Mesothelial cell of epicardium (in vitro differentiated cells): ENCODE results near the gene DGLUCY. TPM values are rescaled to one million over a fixed set of nuclear protein-coding genes. Genes with fewer than 3 reads are reported as not detected.

Experiments used
- DNase-seq, 2 experiments: peaks; one replicate each; pipeline ENCODE4 v3.0.0; 2021; ENCODE audit warnings: low spot score in 2 of 2; ENCODE audit not compliant: unreplicated experiment in 2 of 2
- H3K27ac Mint-ChIP-seq: 2 replicates; pipeline ENCODE4 v1.8.0; 2021; ENCODE audit warnings: mixed read lengths
- H3K27me3 Mint-ChIP-seq: 2 replicates; pipeline ENCODE4 v1.8.0; 2021; ENCODE audit warnings: low read depth, mixed read lengths
- H3K36me3 Mint-ChIP-seq: 2 replicates; pipeline ENCODE4 v1.8.0; 2021; ENCODE audit warnings: mixed read lengths
- H3K4me1 Mint-ChIP-seq: 2 replicates; pipeline ENCODE4 v1.8.0; 2021; ENCODE audit warnings: mixed read lengths
- H3K4me3 Mint-ChIP-seq: 2 replicates; pipeline ENCODE4 v1.8.0; 2021; ENCODE audit warnings: mild to moderate bottlenecking, moderate library complexity, mixed read lengths
- H3K9me3 Mint-ChIP-seq: 2 replicates; pipeline ENCODE4 v1.8.0; 2021; ENCODE audit warnings: mixed read lengths
- total RNA-seq: library from RNA; stranded (reverse); gene quantifications from 3 replicates; pipeline ENCODE4 v1.2.1, GENCODE V29; 2021
- TF ChIP-seq, protein P1 (sequence below): fragments of 200-600 bp; sonication (generic); IDR thresholded peaks from one replicate; pipeline ENCODE4 v1.5.0; 2021; ENCODE audit warnings: antibody characterized with exemption; ENCODE audit not compliant: unreplicated experiment

The DGLUCY gene
- total RNA-seq, 1 donor from 2014 or later = 64.1 TPM

GRCh38 chr14:91232603-91233002 is 118.7 kb downstream of the DGLUCY start:
- DNase-seq = no peak
- H3K36me3 Mint-ChIP-seq = peaks cover 29% of the 10 kb centered on the region
- H3K9me3 Mint-ChIP-seq = peaks cover 17% of the 10 kb centered on the region
- H3K4me3 Mint-ChIP-seq = no peak overlapping the region
- H3K27ac Mint-ChIP-seq = no peak overlapping the region
- TF ChIP-seq, protein P1, sequence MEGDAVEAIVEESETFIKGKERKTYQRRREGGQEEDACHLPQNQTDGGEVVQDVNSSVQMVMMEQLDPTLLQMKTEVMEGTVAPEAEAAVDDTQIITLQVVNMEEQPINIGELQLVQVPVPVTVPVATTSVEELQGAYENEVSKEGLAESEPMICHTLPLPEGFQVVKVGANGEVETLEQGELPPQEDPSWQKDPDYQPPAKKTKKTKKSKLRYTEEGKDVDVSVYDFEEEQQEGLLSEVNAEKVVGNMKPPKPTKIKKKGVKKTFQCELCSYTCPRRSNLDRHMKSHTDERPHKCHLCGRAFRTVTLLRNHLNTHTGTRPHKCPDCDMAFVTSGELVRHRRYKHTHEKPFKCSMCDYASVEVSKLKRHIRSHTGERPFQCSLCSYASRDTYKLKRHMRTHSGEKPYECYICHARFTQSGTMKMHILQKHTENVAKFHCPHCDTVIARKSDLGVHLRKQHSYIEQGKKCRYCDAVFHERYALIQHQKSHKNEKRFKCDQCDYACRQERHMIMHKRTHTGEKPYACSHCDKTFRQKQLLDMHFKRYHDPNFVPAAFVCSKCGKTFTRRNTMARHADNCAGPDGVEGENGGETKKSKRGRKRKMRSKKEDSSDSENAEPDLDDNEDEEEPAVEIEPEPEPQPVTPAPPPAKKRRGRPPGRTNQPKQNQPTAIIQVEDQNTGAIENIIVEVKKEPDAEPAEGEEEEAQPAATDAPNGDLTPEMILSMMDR = no peak
- no peaks in the 10 kb centered on the region for H3K4me1 Mint-ChIP-seq
- H3K27me3 Mint-ChIP-seq = no peaks in the 10 kb centered on the region

- Mint-ChIP-seq H3K4me3 (no peak overlapping the region), H3K9me3 (peaks cover 24% of the 10 kb centered on the region), H3K36me3 (peaks cover 29% of the 10 kb centered on the region), H3K4me1 (no peaks in the 10 kb centered on the region), H3K27ac (no peak overlapping the region), H3K27me3 (no peaks in the 10 kb centered on the region)
- no peak for DNase-seq
- TF ChIP-seq, protein P1 = no peak
These were observed 120.3 kb downstream of the DGLUCY start for GRCh38 chr14:91233936-91234790.

- Mint-ChIP-seq H3K9me3 (peaks cover 29% of the 10 kb centered on the region), H3K27ac (no peak overlapping the region)
- TF ChIP-seq, protein P1 = no peak
These were observed 120.9 kb downstream of the DGLUCY start for GRCh38 chr14:91234791-91235114.

GRCh38 chr14:91235841-91236240 is 122.0 kb downstream of the DGLUCY start:
- Mint-ChIP-seq H3K9me3 (peaks cover 32% of the 10 kb centered on the region), H3K27me3 (no peaks in the 10 kb centered on the region), H3K4me3 (no peak overlapping the region), H3K36me3 (peaks cover 19% of the 10 kb centered on the region), H3K4me1 (no peaks in the 10 kb centered on the region), H3K27ac (no peak overlapping the region)
- DNase-seq = no peak
- TF ChIP-seq, protein P1 = no peak

More at GRCh38 chr14:91234791-91235114, 120.9 kb downstream of the DGLUCY start:
- DNase-seq = no peak
- Mint-ChIP-seq H3K27me3 (no peaks in the 10 kb centered on the region), H3K4me1 (no peaks in the 10 kb centered on the region), H3K36me3 (peaks cover 26% of the 10 kb centered on the region), H3K4me3 (no peak overlapping the region)

DNA sequence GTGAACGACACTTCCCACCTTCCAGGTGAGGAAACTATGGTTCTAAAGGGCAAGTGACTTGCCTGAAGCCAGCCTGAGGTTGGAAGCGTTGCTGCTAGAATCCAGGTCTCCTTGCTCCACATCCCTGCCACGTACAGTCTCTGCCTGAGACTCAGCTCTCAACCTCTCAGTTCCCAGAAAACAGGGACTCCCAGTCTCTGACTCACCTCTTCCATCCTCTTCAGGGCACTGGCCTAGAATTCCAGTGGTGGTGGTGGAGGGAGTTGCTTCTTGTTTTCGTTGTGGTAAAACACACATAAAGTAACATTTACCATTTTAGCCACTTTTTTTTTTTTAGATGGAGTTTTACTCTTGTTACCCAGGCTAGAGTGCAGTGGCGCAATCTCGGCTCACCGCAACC is 123.3 kb downstream of the DGLUCY start:
- Mint-ChIP-seq H3K4me3 (no peak overlapping the region), H3K36me3 (peaks cover 9% of the 10 kb centered on the region), H3K4me1 (no peaks in the 10 kb centered on the region), H3K9me3 (peaks cover 28% of the 10 kb centered on the region), H3K27ac (no peak overlapping the region), H3K27me3 (peaks cover 6% of the 10 kb centered on the region)
- TF ChIP-seq, protein P1 = no peak
- no peak for DNase-seq
